Stomach smooth muscle (tissue), 2 donors: ENCODE results near the gene TTLL5.

ENCODE experiments used
- H3K27ac ChIP-seq: one replicate; pipeline ENCODE4 v1.7.0; 2013; ENCODE audit warnings: mild to moderate bottlenecking, low read length, inconsistent platforms
- H3K27me3 ChIP-seq, 2 donors: one replicate each; pipeline ENCODE4 v1.7.0; 2013; ENCODE audit warnings: low read length in 2 of 2; ENCODE audit not compliant: insufficient read depth in 2 of 2, control insufficient read depth in 1 of 2
- H3K36me3 ChIP-seq, 2 donors: one replicate each; pipeline ENCODE4 v1.7.0; 2013; ENCODE audit warnings: low read length in 2 of 2; ENCODE audit not compliant: control insufficient read depth in 2 of 2, insufficient read depth in 2 of 2
- H3K4me1 ChIP-seq: one replicate; pipeline ENCODE4 v1.7.0; 2013; ENCODE audit warnings: low read length; ENCODE audit not compliant: control insufficient read depth, insufficient read depth
- H3K4me3 ChIP-seq, 2 donors: one replicate each; pipeline ENCODE4 v1.7.0; 2013; ENCODE audit warnings: low read length in 2 of 2
- H3K9ac ChIP-seq, 2 donors: one replicate each; pipeline ENCODE4 v1.7.0; 2013; ENCODE audit warnings: low read length in 2 of 2, mild to moderate bottlenecking in 1 of 2
- H3K9me3 ChIP-seq, 2 donors: one replicate each; pipeline ENCODE4 v1.7.0; 2013; ENCODE audit warnings: low read length in 2 of 2; ENCODE audit not compliant: control insufficient read depth in 2 of 2
- donor health status: healthy.
- donor health status: Pancreatic carcinoma.

TTLL5 gene

GRCh38 chr14:75793806-75794205 is 132.8 kb downstream of the TTLL5 start:
- H3K9me3 ChIP-seq: peaks cover 0 to 4% of the 10 kb centered on the region in 2 donors
- H3K27me3 ChIP-seq: no peaks in the 10 kb centered on the region
- no peaks in the 10 kb centered on the region for H3K36me3 ChIP-seq
- no peak overlapping the region for H3K27ac ChIP-seq
- peaks cover 3% of the 10 kb centered on the region for H3K4me1 ChIP-seq
- no peak overlapping the region for H3K4me3 ChIP-seq
- H3K9ac ChIP-seq: no peak overlapping the region

- H3K4me3 ChIP-seq: no peak overlapping the region
- peaks cover 3% of the 10 kb centered on the region for H3K4me1 ChIP-seq
- no peaks in the 10 kb centered on the region for H3K27me3 ChIP-seq
- H3K27ac ChIP-seq: no peak overlapping the region
- H3K36me3 ChIP-seq: no peaks in the 10 kb centered on the region
- peaks cover 0 to 4% of the 10 kb centered on the region in 2 donors for H3K9me3 ChIP-seq
- no peak overlapping the region for H3K9ac ChIP-seq
Observed at GRCh38 chr14:75794615-75795038, 133.6 kb downstream of the TTLL5 start.

- no peaks in the 10 kb centered on the region for H3K9me3 ChIP-seq
- H3K36me3 ChIP-seq: no peaks in the 10 kb centered on the region
- no peaks in the 10 kb centered on the region for H3K4me1 ChIP-seq
- no peak overlapping the region for H3K4me3 ChIP-seq
- H3K27ac ChIP-seq: no peak overlapping the region
- H3K27me3 ChIP-seq: no peaks in the 10 kb centered on the region
- H3K9ac ChIP-seq: no peak overlapping the region
Observed at GRCh38 chr14:75800792-75801191, 139.7 kb downstream of the TTLL5 start.

GRCh38 chr14:75802486-75802885 is 141.4 kb downstream of the TTLL5 start:
- Histone ChIP-seq H3K36me3 (no peaks in the 10 kb centered on the region), H3K4me1 (no peaks in the 10 kb centered on the region), H3K9me3 (no peaks in the 10 kb centered on the region), H3K27me3 (no peaks in the 10 kb centered on the region), H3K27ac (no peak overlapping the region), H3K4me3 (no peak overlapping the region), H3K9ac (no peak overlapping the region)

GRCh38 chr14:75803765-75804164 is 142.7 kb downstream of the TTLL5 start:
- H3K27me3 ChIP-seq: no peaks in the 10 kb centered on the region
- no peak overlapping the region for H3K4me3 ChIP-seq
- H3K36me3 ChIP-seq: no peaks in the 10 kb centered on the region
- no peaks in the 10 kb centered on the region for H3K9me3 ChIP-seq
- no peak overlapping the region for H3K27ac ChIP-seq
- no peak overlapping the region for H3K9ac ChIP-seq
- H3K4me1 ChIP-seq: no peaks in the 10 kb centered on the region

- Histone ChIP-seq H3K36me3 (no peaks in the 10 kb centered on the region), H3K9ac (no peak overlapping the region), H3K4me1 (no peaks in the 10 kb centered on the region), H3K9me3 (no peaks in the 10 kb centered on the region), H3K27me3 (no peaks in the 10 kb centered on the region), H3K27ac (no peak overlapping the region), H3K4me3 (no peak overlapping the region)
Observed at GRCh38 chr14:75804570-75805275, 143.7 kb downstream of the TTLL5 start.

DNA sequence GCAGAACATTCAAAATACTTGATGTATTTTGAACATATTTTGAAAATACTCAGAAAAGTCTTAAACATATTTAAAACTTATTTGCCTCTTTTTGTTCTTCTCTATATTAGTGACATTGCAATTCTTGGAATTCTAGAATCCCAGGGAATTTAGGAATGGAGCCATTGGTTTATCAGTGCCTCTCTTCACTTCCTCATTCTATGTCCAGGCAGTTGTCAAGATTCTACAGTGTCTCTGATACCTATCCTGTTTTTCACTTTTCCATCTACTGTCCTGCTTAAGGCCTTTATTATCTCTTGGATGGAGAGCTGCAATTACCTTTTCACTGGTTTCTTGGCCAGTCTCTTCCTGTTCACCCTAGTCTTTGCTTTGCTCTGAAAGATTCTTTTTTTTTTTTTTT is 144.6 kb downstream of the TTLL5 start:
- no peak overlapping the region for H3K27ac ChIP-seq
- no peaks in the 10 kb centered on the region for H3K27me3 ChIP-seq

GRCh38 chr14:75806352-75806832 is 145.3 kb downstream of the TTLL5 start:
- Histone ChIP-seq H3K4me1 (no peaks in the 10 kb centered on the region), H3K36me3 (no peaks in the 10 kb centered on the region), H3K9ac (no peak overlapping the region), H3K27ac (no peak overlapping the region), H3K27me3 (no peaks in the 10 kb centered on the region), H3K9me3 (no peaks in the 10 kb centered on the region), H3K4me3 (no peak overlapping the region)

More for the DNA sequence above, 144.6 kb downstream of the TTLL5 start:
- Histone ChIP-seq H3K4me1 (no peaks in the 10 kb centered on the region), H3K9ac (no peak overlapping the region), H3K36me3 (no peaks in the 10 kb centered on the region), H3K4me3 (no peak overlapping the region), H3K9me3 (no peaks in the 10 kb centered on the region)

DNA sequence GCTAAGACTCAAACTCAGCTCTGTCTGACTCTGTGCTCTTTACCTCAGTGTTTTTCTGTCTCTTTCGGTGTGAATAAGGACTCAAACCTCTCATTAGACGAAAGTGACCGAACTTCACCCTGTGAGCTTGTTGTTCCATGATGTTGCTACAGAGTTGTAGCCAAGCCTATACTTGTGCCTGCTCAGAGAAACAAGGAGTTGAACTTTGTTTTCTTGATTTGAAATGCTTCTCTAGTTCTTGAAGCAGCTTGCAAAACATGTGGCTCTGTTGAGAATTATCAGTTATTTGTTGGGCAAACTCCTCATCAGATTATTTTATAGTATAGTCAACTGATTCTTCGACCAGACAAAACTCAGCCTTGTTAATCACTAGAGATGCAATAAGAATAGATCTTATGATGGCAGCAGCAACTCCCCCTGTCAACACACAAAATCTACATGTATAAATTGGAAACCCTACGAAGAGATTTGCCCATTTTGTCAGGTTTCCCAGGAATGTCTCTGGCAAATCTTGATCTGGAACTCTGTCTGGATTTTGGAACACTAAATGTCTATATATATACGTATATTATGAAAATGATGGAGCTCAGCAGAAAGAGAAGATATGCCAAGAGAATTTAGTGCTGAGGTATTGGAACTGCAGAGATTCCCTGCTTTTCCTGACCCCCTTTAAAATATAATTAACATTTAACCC is 146.8 kb downstream of the TTLL5 start:
- no peak overlapping the region for H3K4me3 ChIP-seq
- H3K9me3 ChIP-seq: no peaks in the 10 kb centered on the region
- H3K36me3 ChIP-seq: no peaks in the 10 kb centered on the region
- H3K27me3 ChIP-seq: no peaks in the 10 kb centered on the region
- no peaks in the 10 kb centered on the region for H3K4me1 ChIP-seq
- no peak overlapping the region for H3K27ac ChIP-seq
- H3K9ac ChIP-seq: no peak overlapping the region

- Histone ChIP-seq H3K4me3 (no peak overlapping the region), H3K9me3 (no peaks in the 10 kb centered on the region), H3K4me1 (no peaks in the 10 kb centered on the region), H3K36me3 (no peaks in the 10 kb centered on the region), H3K9ac (no peak overlapping the region), H3K27me3 (no peaks in the 10 kb centered on the region), H3K27ac (no peak overlapping the region)
Observed at GRCh38 chr14:75811136-75811829, 150.2 kb downstream of the TTLL5 start.
